GM19452 (cell line): ENCODE results near the gene RNU1-3.
"Not testable (repeated sequence)": the region's sequence is repeated elsewhere in the genome, so short reads cannot be mapped to it uniquely, and the experiment has no call there.

Source experiments
- ATAC-seq: cut with Tn5 transposase; IDR thresholded peaks from one replicate; pipeline ENCODE4 v1.9.1; 2021; ENCODE audit not compliant: unreplicated experiment

The RNU1-3 gene

DNA sequence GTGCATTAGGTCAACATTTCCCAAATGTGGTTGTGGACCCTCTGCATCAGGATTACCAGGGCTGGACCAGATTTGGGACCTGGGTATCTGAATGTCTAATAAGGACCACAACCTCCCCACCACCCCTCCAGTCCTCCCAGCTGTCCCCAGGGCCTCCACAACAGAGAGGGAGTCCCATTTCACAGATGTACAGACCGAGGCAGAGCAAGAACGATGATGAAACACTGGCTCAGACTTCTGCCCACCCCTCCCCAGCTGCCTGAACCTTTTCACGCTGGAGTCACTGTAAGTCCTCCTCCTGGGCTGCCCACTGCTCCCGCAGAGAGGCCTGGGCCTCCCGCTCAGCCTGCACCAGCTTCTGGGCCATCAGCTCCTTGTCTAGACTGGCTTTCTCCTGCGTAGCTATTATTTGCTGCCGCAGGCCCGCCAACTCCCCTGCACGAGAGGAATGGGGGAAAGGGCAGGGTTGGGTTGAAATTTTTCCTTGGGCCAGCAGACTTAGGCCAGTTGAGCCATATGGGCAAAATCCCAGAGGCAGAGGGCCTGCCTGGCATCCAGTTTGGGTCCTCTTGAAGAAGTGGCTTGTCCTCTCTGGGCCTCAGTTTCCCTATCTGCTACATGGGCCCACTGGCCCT lies 45.0 kb downstream of the RNU1-3 start:
- ATAC-seq, result not testable (repeated sequence)

DNA sequence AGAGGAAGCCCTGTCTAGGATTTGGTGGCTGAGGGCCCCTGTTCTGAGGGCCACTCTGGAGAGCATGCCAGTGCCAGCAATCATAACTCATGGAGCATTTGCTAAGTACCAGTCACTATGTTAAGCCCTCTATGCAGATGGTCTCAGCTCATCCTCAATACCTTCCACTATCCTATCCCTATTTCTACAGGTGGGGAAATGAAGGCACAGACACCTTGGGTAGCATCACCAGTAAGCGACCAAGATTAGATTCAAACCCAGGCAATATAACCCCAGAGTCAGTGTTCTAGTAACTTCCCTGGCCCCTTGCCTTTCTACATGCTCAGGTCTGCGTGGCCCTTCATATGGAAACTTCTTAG lies 45.5 kb downstream of the RNU1-3 start:
- ATAC-seq, result no peak

DNA sequence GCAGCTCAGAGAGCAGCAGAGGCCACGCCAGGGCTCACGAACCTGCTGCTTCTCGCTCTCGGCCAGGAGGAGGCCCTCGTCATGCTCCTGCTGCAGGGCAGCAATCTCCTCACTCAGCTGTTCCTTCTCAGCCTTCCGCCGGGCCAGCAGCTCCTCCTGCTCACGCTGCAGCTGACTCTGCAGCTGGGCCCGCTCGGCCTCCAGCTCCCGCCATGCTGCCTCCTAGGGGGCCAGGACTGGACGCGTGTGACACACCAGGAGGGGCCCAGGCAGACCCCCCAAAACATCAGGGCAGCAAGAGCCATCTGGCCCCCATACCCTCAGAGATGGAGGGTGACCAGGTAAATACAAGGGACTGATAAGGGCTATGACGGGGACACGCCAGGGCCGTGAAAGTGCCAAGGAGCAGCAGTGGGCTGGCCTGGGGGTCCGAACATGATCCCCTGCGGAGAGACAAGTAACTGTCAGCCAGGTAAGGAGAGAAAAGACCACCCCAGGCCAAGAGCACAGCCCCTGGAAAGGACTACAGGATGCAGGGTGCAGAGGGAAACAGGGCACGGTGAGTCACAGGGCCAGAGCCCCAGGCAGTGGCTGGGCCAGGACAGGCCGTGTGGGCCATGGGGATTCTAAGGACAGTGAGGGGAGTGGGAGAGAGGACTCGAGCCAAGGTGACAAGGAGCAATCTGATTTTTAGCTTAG lies 46.8 kb downstream of the RNU1-3 start:
- not testable (repeated sequence) for ATAC-seq

DNA sequence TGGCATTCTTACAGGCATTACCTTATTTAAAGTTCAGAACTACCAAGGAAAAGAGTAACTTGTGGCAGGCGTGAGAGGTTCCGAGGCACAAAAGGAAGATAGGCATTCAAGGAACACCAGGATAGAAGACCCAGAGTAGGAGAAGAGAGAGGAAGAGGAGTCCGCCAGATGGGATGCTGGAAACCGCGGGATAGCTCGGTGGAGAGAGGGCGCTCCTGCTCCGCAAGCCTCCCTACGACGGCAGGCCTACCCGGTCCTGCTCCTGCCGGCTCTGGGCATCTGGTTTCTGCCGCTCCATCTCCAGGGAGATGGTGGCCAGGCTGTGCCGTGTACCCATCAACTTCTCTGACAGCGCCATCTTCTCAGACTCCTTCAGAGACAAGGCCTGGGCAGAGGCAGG lies 48.0 kb downstream of the RNU1-3 start:
- ATAC-seq, result no peak

DNA sequence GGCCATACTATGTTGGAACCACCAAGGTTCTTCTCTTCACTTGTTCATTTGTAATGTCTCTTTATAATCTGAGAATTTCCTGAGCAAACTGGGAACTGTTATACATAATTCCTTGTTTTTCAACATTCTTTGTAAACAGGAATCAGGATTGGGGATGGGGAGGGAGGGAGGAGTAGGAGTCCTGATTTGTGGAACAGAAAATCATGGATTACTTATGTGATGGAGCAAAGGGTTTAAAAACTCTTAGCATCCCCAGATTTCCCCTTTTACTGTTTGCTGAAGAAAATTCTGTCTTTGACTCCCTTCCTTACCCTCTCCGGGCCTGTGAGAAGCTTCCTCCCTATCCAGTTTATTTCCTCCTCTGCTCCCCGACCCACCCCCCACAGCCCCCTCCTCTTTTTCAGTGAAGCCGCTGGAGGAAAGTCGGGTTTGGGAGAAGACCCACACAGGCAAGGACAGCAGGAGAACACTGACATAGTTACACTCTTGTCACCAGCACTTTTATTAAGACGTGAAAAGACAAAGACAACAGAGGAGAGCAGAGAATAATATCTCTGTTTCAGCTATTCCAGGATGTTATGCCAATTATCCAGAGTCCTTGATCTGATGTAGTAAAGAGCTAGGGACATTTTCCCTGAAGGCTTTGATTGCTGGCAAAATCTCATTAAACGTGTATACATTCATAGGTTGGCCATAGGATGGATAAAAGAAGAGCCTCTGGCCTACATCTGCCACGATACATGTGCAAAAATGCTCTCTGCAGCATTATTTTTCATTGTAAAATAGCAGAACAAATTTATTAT lies 48.8 kb downstream of the RNU1-3 start:
- ATAC-seq, result no peak

DNA sequence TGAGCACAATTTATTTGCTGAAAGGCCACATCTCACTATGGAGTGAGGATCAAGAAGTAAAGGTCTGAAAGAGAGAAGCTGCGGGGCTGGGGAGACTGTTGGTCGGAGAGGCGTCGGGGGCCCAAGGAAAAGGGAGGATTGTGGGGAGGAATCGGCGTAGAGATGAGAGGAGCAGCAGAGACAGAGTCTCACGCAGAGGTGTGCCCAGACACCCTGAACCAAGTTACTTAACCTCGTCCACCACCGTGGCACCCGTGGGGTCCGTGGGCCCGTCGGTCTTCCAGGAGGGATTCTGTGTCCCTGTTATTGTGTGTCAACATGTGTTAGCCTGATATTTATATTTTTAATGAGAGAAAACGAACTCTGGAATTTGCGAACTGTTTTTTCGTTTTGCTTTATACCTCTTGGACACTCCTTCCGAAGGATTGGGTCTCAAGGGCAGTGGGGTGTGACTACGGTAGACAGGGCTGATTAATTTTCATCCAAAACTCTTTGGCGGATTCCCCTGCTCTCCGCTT lies 49.6 kb downstream of the RNU1-3 start:
- ATAC-seq, result no peak
